ENCODE measurements around the gene DENND4A.

Gene DENND4A

DNA sequence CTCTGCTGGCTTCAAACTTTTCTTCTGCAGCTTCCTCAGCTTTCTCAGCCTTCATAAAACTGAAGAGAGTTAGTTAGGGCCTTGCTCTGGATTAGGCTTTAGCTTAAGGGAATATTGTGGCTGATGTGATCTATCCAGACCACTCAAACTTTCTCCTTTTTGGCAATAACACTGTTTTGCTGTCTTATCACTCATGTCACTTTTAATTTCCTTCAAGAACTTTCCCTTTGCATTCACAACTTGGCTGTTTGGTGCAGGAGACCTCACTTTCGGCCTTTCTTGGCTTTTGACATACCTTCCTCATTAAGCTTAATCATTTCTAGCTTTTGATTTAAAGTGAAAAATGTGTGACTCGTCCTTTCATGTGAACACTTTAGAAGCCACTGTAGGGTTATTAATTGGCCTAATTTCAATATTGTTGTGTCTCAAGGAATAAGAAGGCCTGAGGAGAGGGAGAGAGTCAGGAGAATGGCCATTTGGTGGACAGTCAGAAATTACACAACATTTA lies 109.6 kb downstream of the DENND4A start:
- DNase-seq (ENCODE audit: extremely low read depth in 1 of 2, low read depth in 1 of 2), result no peak

DNA sequence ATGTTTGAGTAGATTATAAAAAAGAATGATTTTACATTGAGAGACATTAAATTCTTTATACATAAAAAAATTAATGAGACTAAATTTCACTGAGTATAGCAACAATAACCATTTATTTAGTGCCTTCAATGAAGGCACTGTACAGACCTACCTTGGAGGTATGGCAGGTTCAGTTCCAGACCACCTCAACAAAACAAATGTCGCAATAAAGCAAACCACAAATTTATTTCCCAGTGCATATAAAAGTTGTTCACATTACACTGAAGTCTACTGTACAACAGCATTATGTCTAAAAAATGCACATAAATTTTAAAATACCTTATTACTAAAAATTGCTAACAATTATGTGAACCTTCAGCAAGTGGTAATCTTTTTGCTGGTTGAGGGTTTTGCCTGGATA lies 111.5 kb downstream of the DENND4A start:
- DNase-seq (ENCODE audit: extremely low read depth in 1 of 2, low read depth in 1 of 2), result no peak

DNA sequence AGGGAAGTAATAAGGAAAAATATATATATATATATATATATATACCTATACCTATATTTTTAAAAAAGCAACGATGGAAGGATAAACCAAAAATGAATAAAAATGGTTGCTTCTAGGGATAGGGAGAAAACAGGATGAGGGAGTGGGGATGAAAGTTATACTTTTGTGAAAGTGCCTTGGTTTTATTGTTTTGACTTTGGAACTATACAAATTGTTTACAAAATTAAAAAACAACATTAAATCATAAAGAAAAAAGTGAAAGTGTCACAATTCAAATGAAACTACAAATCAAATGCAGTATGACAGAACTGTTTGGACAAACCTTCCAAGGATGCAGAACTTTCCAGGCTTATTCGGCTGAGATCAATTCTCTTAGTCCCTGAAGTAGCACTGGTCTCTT lies 116.0 kb downstream of the DENND4A start:
- no peak for DNase-seq (ENCODE audit: extremely low read depth in 1 of 2, low read depth in 1 of 2)

DNA sequence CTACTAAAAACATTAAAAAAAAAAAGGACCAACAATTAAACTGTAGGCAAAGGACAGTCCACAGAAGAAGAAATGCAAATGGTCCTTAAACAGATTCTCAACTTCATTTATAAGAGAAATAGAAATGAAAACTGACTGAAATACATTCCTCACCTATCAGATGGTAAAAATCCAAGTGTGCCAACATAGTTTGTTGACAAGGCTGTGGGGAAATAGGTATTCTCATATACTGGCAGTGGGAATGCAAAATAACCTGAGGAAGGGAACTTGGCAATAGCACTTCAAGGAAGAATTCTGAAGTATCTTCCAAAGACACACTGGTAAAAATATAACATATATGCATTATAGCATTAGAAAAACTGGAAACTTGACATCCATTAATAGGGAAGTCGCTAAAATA lies 116.5 kb downstream of the DENND4A start:
- DNase-seq (ENCODE audit: extremely low read depth in 1 of 2, low read depth in 1 of 2), result no peak

DNA sequence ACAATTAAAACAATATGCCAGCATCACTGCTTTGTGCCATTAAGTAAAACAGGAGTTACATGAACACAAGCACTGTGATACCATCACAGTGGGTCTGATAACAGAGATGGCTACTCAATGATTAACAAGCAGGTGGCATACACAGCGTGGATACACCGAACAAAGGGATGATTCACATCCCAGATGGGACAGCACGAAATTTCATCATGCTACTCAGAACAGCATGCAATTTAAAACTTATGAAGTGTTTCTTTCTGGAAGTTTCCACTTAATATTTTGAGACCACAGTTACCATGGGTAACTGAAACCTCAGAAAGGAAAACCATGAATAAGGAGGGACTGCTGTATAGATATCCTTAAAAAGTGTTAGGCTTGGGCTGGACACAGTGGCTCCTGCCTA lies 125.8 kb downstream of the DENND4A start:
- no peak for DNase-seq (ENCODE audit: extremely low read depth in 1 of 2, low read depth in 1 of 2)

DNA sequence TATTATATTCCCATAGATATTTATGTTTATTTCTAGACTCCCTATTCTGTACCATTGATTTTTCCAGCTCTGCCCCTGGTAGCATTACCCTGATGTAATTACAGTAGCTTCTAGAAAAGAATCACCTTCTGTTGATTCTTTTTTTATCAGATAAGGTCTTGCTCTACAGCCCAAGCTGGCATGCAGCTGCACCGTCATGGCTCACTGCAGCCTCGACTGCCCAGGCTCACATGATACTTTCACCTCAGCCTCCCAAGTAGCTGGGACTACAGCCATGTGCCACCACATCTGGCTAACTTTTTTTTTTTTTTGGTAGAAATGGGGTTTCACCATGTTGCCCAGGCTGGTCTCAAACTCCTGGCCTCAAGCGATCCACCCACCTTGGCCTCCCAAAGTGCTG lies 128.6 kb downstream of the DENND4A start:
- no peak for DNase-seq (ENCODE audit: extremely low read depth in 1 of 2, low read depth in 1 of 2)

DNA sequence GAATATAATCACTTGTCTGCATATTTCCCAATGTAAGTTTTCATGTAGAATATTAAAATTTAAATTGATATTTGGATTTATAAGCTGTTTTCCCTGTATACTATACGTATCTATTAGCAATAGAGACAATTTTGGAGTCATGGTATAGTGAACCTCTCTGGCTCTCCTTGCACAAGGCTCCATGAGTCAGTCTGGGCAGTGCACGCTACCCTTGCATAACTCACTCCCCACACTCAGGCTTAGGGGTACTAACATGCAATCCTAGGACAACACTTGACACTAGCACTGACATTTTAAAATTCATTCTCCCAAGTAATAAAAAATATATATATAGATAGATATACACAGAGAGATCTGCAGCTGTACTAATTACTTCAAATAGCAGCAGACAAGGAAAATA lies 131.2 kb downstream of the DENND4A start:
- DNase-seq (ENCODE audit: extremely low read depth in 1 of 2, low read depth in 1 of 2), result no peak

DNA sequence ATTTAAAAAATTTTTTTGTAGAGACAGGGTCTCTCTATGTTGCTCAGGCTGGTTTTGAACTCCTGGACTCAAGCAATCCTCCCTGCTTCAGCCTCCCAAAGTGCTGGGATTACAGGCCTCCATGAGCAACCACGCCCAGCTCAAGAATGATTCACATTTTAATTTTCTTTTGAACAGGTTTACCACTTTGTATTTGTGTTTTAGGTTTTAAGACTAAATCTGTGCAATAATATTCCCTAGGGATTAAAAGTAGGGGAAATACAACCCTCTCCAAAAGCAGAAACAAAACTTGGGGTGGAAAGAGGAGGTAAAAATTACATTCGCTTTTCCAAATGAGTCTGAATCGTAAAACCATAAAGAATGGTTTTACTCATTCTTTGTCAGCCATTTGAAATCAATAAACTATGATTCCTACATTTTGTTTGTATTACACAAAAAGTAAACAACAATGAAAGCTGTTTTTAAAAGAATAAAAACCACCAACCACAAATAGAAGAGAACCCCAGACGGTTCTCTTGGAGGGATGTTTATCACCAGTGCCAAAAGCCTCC lies 132.5 kb downstream of the DENND4A start:
- DNase-seq (ENCODE audit: extremely low read depth in 1 of 2, low read depth in 1 of 2), result no peak

DNA sequence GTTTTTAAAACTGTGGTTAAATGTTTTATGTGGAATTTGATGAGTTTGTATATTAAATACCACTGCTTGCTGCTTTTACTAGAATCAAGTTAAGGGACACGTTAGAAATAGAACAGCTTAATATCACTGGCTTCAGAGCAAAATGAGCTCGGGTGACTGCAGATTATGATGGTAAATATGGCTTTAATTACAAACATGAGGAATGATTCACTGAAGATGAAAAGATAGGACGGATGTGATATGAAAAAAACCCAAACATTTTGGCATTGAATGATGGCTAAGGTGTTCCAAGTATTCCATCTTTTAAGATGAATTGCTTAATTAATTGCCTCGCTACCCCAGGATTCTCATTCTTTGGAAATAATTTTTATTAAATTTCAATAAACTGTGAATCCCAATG lies 136.6 kb downstream of the DENND4A start:
- DNase-seq (ENCODE audit: extremely low read depth in 1 of 2, low read depth in 1 of 2), result no peak

DNA sequence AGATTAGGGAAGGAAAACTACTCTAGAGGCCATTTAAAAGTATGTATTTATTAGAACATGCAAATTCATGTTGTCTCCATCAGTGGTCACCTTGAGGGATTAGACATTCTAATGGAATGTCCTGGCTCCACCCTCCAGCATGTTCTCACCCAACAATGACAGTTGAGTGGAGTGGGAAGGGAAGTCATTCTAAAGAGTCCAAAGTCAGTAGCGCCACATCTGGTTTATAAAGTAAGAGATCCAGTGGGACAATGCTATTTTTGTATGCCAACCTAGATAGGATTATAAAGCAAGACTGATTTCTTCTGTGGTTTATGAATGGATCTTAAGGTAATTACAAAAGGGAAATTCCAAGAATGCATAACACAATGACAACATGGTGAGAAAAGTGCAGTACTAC lies 137.1 kb downstream of the DENND4A start:
- DNase-seq (ENCODE audit: extremely low read depth in 1 of 2, low read depth in 1 of 2), result no peak

DNA sequence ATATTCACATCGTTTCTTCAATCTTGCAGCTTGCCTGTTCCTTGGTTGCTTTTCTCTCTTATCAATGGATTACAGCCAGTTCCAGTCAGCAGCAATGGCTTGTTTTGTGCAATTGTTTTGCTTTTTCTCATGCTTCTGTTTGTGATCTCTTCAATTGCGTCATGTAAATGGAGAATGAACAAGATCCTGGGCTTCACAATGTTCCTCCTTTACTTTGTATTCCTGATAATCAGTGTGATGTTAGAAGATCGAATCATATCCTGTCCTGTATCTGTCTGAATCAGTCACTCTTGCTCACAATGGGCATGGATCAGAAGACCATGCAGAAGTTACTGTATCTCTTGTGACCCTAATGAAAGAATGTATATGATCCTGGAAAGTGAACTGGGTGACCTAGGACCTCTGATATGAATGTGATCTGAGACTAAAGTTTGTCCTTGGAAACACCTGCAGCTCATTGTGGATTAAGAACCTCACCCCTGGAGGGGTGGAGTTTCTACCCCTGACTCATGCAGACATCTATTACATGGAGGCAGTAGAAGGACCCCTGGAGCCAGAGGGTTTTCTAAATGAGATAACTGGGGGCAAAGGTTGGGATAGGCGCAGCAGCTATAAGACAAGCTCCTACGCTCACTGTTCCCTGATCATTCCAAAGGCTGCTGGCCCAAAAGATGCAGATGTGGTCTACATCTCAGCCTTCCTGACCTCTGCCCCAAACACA lies 138.1 kb downstream of the DENND4A start:
- no peak for DNase-seq (ENCODE audit: extremely low read depth in 1 of 2, low read depth in 1 of 2)

DNA sequence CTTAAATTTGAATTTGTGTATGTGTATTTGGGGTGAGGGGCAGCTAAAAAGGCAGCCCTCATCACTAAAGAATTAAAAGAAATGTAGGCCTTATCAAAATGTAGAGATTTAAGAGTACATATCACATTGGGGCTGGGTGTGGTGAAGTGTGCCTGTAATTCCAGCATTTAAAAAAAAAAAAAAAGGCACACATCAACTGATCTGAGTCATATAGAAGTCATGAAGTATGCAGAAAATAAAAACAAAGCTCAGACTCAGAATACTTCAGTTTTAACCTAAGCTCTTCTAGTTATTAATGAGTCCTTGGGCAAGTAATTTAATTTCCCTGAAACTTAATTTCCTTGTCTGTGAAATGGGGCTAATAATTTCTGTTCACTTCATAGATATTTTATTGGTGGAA lies 138.8 kb downstream of the DENND4A start:
- no peak for DNase-seq (ENCODE audit: extremely low read depth in 1 of 2, low read depth in 1 of 2)

DNA sequence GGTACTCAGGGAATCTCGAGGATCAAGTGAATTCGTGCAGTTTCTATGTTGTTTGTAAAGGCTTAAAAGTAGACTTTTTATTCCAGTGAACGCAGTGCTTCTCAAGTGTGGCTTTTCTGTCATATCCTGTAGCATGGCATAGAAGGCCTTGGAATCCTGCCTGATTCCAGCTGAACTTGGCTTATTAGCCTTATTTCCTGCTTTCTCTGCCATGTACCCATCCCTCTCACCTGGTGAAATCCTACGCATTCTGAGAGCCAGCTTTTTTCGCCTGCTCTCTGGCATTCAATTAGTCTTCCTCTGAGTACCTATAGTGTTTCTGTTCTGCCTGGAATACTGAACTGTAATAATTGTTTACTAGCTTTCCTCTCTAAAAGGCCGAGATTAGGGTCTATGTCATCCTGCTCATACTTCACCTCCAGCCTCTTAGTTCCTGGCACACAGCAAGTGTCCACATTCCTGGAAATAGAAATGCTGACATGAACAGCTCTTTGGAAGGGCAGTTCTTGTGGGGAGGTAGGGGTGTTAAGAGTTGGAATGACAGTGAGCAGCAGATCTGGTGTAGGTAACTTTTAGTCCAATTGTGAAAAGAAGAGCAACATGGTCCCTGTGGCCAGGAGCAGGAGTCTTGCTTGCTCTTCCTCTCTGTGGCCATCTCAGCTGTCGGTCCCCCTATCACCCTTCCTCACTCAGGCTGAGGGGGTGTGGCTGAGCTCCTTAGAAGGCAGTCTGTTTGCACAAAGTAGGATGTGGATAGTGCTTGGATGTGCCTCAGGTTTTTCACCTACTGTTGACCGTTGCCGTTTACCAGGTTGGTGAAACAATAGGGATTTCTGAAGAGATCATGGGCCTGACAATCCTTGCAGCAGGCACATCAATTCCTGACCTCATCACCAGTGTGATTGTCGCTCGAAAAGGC lies 140.0 kb downstream of the DENND4A start:
- DNase-seq (ENCODE audit: extremely low read depth in 1 of 2, low read depth in 1 of 2), result no peak

DNA sequence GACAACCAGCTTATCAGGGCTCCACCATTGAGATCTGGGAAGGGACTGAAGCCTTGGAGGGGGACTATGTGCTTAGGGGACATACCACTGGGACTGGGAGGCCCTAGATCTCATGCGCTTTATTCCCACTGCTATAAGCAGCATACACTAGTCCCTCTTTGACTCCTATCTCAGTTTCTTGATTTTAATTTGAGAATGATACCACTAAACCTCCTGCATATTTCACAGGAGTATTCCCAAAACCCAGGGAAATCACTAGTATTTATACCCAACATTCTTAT lies 141.1 kb downstream of the DENND4A start:
- DNase-seq (ENCODE audit: extremely low read depth in 1 of 2, low read depth in 1 of 2), result no peak

DNA sequence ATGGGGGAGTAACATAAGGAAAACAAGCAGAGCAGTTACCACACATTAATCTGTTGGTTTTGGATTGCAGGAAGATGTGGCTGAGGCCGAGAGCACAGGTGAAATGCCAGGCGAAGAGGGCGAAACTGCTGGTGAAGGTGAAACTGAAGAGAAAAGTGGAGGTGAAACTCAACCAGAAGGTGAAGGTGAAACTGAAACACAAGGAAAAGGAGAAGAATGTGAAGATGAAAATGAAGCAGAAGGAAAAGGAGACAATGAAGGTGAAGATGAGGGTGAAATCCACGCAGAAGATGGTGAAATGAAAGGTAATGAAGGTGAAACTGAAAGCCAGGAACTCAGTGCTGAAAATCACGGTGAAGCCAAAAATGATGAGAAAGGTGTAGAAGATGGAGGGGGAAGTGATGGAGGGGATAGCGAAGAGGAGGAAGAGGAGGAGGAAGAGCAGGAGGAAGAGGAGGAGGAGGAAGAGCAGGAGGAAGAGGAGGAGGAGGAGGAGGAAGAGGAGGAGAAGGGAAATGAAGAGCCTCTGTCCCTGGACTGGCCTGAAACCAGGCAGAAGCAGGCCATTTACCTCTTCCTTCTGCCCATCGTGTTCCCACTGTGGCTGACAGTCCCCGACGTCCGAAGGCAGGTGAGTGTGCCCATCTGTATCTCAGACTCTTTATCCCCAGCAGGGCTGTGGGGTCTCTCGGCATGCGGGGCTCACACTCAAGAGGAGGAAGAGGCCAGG lies 141.6 kb downstream of the DENND4A start:
- no peak for DNase-seq (ENCODE audit: extremely low read depth in 1 of 2, low read depth in 1 of 2)

DNA sequence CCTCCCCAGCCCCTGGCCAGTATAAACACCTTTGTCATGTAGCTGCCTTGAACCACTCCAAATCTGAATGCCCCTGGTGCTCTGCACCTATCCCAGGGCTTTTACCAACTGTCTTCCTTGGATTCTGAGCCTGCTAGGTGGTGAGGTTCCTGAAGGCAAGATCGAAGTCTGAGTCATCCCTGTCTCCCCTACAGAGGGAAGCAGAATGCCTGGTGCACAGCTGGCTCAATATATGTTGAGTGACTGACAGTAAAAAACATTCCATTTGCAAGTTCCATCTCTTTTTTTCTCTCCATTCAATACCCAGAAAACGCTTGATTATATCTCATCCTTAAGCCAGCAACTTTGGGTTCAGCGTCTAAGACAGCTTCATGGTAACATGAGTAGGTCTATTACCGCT lies 145.6 kb downstream of the DENND4A start:
- DNase-seq (ENCODE audit: extremely low read depth in 1 of 2, low read depth in 1 of 2), result no peak

DNA sequence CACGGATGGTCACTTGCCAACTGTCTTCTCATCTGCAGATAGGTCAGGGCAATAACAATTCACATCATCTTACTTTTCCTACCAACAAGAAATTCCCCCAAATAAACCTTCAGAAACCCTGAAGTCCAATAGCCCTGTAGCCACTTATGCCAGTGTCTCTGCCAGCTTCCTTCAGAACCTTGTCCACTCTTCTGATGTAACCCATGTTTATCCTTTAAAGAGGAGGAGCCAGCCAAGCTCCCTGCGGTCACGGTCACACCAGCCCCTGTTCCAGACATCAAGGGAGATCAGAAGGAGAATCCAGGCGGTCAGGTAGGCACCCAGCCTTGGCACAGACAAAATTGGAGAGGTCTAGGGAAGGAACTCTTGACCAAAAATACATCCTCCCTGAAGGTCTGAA lies 146.7 kb downstream of the DENND4A start:
- no peak for DNase-seq (ENCODE audit: extremely low read depth in 1 of 2, low read depth in 1 of 2)

DNA sequence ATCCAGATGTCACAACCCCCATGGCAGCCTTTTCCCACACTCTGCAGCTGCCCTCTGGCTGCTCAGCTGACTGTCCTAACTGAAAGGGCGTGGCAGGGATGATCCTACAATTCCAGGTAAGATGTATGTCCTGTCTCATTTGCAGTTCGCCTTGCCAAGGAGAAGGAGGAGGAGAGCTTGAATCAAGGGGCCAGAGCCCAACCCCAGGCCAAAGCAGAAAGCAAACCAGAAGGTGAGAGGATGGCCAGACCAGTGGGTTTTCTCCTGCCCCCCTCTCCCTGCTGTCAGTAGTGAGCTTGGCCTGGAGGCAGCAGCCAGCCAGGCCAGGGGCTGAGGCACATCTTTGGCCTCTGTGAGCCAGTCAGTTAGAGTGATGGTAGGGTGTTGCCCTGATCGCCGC lies 147.8 kb downstream of the DENND4A start:
- no peak for DNase-seq (ENCODE audit: extremely low read depth in 1 of 2, low read depth in 1 of 2)

DNA sequence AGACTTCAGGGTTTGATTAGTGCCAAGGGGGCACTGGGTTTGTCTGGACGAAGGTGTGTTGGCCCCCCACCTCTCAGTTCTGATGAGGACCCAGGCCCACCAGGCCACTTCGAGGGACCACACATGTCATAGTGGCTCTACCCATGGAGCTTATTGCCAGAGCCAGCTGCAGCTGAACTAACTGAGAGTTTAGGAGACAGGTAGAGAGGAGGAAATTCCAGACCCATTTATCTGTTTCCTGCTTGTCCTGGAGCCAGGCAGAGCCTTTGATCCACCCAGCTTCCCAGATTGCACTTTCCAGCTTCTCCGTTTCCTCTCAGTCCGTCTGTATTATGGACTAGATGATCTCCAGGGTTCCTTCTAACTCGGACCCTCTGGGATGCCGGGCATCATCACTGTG lies 149.5 kb downstream of the DENND4A start:
- no peak for DNase-seq (ENCODE audit: extremely low read depth in 1 of 2, low read depth in 1 of 2)

DNA sequence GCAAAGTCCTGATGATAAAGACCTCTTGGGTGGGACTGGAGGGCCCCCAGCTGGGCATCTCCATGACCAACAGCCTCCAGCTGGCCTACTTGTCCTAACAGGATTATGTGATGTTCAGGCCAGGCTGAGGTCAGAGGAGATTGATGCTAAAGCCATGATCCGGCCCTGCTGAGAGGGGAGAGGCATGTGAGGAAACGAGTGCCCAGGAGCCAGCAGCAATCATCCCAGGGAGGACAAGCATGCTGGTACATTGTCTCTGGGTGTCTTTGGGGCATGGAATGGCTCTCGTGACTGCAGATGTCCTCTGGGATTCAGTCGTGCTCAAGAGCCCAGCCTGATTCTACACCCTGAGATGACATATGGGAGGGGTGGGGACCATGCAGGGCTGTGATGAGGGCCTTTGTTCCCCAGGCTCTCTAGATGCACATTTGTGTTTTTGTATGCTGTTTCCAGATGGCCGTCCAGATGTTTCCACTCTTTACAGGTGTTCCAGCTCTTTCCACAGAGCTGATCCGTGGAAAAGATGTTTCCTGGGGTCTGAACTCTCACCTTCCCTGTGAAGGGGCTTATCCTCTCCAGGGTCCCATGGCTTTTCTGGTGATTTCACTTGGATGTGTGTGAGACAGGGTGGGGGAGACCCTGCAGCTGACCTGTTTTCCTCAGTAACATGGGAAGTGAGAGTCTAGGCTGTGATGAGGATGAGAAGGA lies 150.2 kb downstream of the DENND4A start:
- no peak for DNase-seq (ENCODE audit: extremely low read depth in 1 of 2, low read depth in 1 of 2)

DNA sequence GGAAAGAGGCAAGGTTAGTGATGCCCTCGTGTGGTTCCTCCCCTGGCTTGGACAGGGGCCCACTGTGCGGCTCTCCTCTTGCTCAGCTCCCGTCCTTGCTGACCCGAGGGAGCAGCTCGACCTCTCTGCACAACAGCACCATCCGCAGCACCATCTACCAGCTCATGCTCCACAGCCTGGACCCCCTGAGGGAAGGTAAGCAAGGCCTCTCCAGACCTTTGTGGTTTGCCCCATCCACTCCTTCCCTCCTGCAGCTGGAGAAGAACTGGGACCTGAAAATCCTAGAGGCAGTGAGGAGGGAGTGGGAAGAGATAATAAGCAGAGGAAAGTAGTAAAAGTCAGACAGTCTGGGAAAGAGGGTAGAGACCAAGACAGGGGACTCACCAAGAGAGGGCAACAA lies 152.6 kb downstream of the DENND4A start:
- DNase-seq (ENCODE audit: extremely low read depth in 1 of 2, low read depth in 1 of 2), result no peak
